ENCODE data around the gene CREG1.

The CREG1 gene

DNA sequence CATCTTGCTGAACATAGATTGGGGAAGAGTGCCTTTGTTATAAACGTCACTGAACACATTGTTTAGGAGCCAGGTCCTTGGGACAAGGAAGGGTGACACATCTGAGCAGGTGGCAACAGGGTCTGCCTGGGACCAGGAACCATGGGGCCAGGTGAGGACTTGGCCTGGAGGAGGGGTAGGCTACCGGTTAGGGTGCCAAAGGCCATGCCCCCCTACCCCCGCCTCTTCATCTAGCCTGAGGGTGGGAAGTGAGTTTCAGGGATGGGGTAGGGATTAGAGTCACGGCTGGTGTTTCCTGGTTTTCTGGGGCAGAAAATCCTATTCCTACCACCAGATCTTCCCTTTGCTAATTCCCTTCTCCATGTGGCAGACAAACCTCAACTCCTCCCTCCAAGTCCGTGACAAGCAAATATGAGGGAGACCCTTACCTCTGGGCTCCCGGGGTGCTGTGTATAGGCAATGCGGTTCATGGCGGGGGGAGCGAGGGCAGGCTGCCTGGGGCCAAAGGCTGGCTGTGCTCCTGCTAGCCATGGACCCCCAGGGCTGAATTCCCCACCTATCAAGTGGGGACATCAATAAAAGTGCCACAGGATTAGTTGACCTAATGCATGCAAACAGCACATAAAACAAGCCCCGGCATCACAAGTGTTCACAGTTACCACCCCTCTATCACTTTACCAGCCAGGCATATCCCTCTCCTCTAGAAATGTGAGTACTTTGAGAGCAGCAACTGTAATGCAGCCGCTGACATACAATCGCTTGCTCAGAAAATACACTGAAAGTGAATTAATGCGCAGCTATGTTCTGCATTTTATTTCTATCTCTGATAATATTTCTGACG, 49.7 kb downstream of the CREG1 start:
- DNase-seq = no peak

GRCh38 chr1:167502719-167503462, 50.7 kb downstream of the CREG1 start:
- DNase-seq = no peak

DNA sequence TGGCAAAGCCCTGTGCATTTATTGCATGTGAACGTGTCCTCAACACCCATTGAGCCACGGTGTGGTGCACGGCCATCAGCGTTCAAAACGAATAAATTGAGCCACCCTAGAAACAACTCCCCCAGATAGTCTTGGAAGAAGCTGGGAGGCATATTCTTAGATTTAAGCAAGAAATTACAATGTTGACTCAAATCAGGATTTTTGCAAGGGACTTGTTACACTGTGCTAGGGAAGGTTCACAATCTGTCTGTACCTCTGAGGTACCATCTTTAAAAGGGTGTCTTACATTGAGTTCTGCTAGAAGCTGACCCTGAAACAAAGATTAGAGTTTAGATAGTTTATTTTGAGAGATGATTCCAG, 51.4 kb downstream of the CREG1 start:
- no peak for DNase-seq

GRCh38 chr1:167501515-167502191, 51.9 kb downstream of the CREG1 start:
- no peak for DNase-seq

GRCh38 chr1:167500283-167500860, 53.2 kb downstream of the CREG1 start:
- DNase-seq = no peak

DNA sequence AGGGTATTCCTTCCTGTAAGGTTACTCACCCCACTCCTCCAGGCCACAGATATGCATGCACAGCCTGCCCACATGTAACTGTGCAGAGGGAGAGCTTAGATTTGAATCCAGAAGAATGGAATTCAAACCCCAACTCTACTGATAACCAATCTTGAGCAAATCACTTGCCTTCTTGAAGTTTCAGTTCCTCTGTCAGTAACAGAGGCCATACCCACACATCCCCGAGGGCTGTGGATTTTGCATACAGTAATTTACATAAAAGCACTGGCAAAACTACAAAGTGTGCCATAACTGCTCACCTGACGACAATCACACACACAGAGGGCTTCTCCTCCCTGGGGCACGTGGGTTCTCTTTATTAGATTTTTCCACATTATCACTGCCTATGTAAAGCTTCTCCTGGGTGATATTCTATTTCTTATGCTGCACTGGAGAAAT, 53.9 kb downstream of the CREG1 start:
- DNase-seq = no peak

- DNase-seq = no peak
Measured at GRCh38 chr1:167499106-167499505, 54.5 kb downstream of the CREG1 start.

DNA sequence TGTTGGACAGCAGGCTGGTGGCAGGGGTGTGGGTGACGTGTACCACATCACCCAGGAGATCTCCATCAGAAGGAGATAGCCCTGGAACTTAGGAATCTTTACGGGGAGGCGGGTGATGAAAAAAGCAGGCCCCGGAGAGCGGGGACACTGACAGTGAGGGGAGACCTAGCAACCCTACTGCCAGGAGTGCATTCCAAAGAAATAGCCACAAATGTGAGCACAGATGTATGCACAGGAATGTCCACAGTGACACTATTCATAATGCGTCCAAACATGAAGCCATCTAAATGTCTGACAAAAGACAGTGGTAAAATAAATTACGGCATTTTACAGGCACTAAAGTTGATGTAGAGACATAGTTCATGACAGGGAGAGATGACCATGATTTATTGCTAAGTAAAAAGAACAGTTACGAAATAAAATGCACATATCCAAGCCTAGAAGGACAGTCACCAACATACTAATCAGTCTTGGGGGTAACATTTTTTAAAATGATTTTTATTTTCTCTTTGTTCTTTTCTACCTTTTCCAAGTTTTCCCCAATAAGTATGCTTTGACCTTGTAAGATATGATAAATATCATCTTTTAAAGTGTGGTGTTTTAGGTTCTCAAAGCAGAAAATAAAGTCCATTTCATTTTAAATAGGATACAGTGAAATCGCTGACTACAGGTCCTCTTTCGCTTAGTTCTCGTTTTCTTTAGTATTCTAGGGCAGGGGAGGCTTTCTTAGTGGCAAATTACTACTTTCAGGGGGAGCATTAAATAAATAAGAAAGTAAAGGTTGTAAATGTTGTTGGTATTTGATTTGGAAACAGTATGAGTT, 56.6 kb downstream of the CREG1 start:
- no peak for DNase-seq

GRCh38 chr1:167493372-167493771, 60.2 kb downstream of the CREG1 start:
- no peak for DNase-seq

GRCh38 chr1:167492481-167492910, 61.1 kb downstream of the CREG1 start:
- DNase-seq = no peak

DNA sequence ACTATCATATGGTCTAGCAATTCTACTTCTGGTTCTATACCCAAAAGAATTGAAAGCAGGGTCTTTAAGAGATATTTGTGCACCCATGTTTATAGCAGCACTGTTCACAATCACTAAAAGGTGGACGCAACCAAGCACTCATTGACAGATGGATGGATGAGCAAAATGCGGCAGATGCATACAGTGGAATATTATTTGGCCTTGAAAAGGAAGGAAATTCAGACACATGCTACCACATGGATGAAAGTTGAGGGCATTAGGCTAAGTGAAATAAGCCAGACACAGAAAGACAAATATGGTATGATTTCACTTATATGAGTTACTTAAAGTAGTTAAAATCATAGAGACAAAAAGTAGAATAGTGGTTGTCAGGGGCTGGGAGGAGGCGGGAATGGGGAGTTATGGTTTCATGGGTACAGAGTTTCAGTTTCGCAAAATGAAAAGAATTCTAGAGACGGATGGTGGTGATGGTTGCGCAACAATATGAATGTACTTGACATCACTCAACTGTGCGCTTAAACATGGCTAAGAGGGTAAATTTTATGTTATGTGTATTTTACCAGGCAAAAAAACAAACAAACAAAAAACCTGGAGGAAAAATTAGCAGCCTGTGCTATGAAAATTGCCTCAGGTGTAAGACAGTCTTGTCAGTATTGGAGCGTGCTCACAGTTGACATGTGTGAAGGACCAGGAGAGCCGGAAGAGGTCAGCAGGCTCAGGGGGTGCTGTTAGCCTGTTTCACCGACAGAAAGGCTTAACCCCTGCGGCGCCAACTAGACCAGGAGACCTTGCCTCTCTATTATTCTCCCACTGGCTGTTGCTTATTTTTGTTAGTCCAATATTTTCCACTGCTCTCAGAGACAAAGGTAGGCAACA, 61.7 kb downstream of the CREG1 start:
- DNase-seq = no peak
